Endothelial cell of umbilical vein (primary cell): ENCODE results near the gene TBC1D4. TPM values are rescaled to one million over a fixed set of nuclear protein-coding genes. Genes with fewer than 3 reads are reported as not detected.

Experiments used
- BruUV-seq: library from RNA; stranded (reverse); fragments of 400-500 nt; replicated peaks from 2 replicates; lab custom pipeline; 2021; lab: Mats Ljungman, UMichigan
- CTCF ChIA-PET: fragments of 300-600, 350-600 bp; sonication (Branson Sonifier 250); formaldehyde crosslinking; loops from one replicate; lab custom pipeline; 2021; ENCODE audit warnings: antibody characterized with exemption, inconsistent platforms; lab: Charles Lee
- POLR2A ChIA-PET: fragments of 300-600, 350-600 bp; sonication (Branson Sonifier 250); formaldehyde crosslinking; loops from one replicate; lab custom pipeline; 2021; ENCODE audit warnings: antibody characterized with exemption, inconsistent platforms; lab: Charles Lee
- DNase-seq: peaks from one replicate; pipeline ENCODE4 v3.0.0-alpha.2; 2011; ENCODE audit warnings: low read depth, low spot score
- FAIRE-seq: peaks from 2 replicates; lab custom pipeline; 2011; peaks lifted over from hg19 to GRCh38; lab: Jason Lieb, UNC
- H2AFZ ChIP-seq: 2 replicates; pipeline ENCODE4 v1.6.0; 2012; ENCODE audit warnings: low read depth, low read length, control low read depth, inconsistent platforms
- H3K27ac ChIP-seq: 2 replicates; pipeline ENCODE4 v1.5.1; 2011; ENCODE audit warnings: low read depth, mild to moderate bottlenecking, control low read depth, low read length, moderate library complexity; ENCODE audit not compliant: insufficient read depth
- H3K27me3 ChIP-seq, 2 experiments: 2 replicates each; pipeline versions ENCODE4 v1.6.0 to v1.6.1; 2011; ENCODE audit warnings: low read length in 2 of 2, mixed read lengths in 1 of 2; ENCODE audit not compliant: control insufficient read depth in 2 of 2, insufficient read depth in 2 of 2
- H3K36me3 ChIP-seq, 2 experiments: 2 replicates in 1 of 2; 3 replicates in 1 of 2; pipeline ENCODE4 v1.5.1; 2011; ENCODE audit warnings: low read length in 2 of 2, mild to moderate bottlenecking in 1 of 2, moderate library complexity in 1 of 2; ENCODE audit not compliant: control insufficient read depth in 2 of 2, insufficient read depth in 2 of 2; ENCODE audit errors: extremely low read depth in 1 of 2
- H3K4me1 ChIP-seq: 3 replicates; pipeline ENCODE4 v1.5.1; 2011; ENCODE audit warnings: mild to moderate bottlenecking, low read length; ENCODE audit not compliant: control insufficient read depth, insufficient read depth; ENCODE audit errors: extremely low read depth
- H3K4me2 ChIP-seq: 2 replicates; pipeline ENCODE4 v1.6.1; 2011; ENCODE audit warnings: low read length, control low read depth, mixed read lengths; ENCODE audit not compliant: insufficient read depth
- H3K4me3 ChIP-seq, 3 experiments: fragments of 200-600 bp in 1 of 3; sonication (generic), shearing (Covaris generic) in 1 of 3; replicated peaks in 1 of 3; 2 replicates each; pipeline ENCODE4 v1.5.1; 2011 to 2016; ENCODE audit warnings: control low read depth in 3 of 3, low read length in 3 of 3, mild to moderate bottlenecking in 2 of 3, inconsistent platforms in 1 of 3, low read depth in 1 of 3, moderate library complexity in 1 of 3; ENCODE audit not compliant: insufficient read depth in 1 of 3
- H3K79me2 ChIP-seq: 2 replicates; pipeline ENCODE4 v1.6.0; 2012; ENCODE audit warnings: low read length, inconsistent platforms; ENCODE audit not compliant: control insufficient read depth, insufficient read depth
- H3K9ac ChIP-seq: replicated peaks from 2 replicates; pipeline ENCODE3; 2011; ENCODE audit warnings: low read length, control low read depth; ENCODE audit not compliant: insufficient read depth; ENCODE audit errors: extremely low read depth
- H3K9me1 ChIP-seq: replicated peaks from 3 replicates; pipeline ENCODE4 v1.6.0; 2011; ENCODE audit warnings: mild to moderate bottlenecking, low read length; ENCODE audit not compliant: control insufficient read depth, insufficient read depth; ENCODE audit errors: extremely low read depth
- H3K9me3 ChIP-seq: replicated peaks from 2 replicates; pipeline ENCODE4 v1.5.1; 2012; ENCODE audit warnings: low read length, inconsistent platforms; ENCODE audit not compliant: control insufficient read depth, insufficient read depth
- H4K20me1 ChIP-seq: replicated peaks from 2 replicates; pipeline ENCODE3; 2011; ENCODE audit warnings: mild to moderate bottlenecking, low read length; ENCODE audit not compliant: control insufficient read depth, insufficient read depth; ENCODE audit errors: extremely low read depth
- CTCF ChIP-seq, 2 donors: IDR thresholded peaks; 1 replicate in 1 of 2; 2 replicates in 1 of 2; pipeline ENCODE4 v1.5.1; 2011; ENCODE audit warnings: low read length in 2 of 2, mild to moderate bottlenecking in 2 of 2, moderate library complexity in 2 of 2, control low read depth in 1 of 2, inconsistent platforms in 1 of 2, low read depth in 1 of 2; ENCODE audit not compliant: insufficient read depth in 1 of 2; ENCODE audit errors: extremely low read depth in 1 of 2
- EZH2 ChIP-seq: IDR thresholded peaks from 2 replicates; pipeline ENCODE4 v1.6.1; 2012; ENCODE audit warnings: borderline replicate concordance, low read depth, mild to moderate bottlenecking, moderate library complexity, low read length, inconsistent platforms; ENCODE audit not compliant: severe bottlenecking
- FOS ChIP-seq: IDR thresholded peaks from 2 replicates; pipeline ENCODE4 v1.6.1; 2011; ENCODE audit warnings: mild to moderate bottlenecking, low read length, moderate library complexity, borderline replicate concordance; ENCODE audit not compliant: insufficient read depth
- GATA2 ChIP-seq: IDR thresholded peaks from 2 replicates; pipeline ENCODE4 v1.7.0; 2011; ENCODE audit warnings: low read depth, mild to moderate bottlenecking, moderate library complexity, mixed read lengths, low read length; ENCODE audit not compliant: insufficient read length, insufficient read depth
- JUN ChIP-seq: IDR thresholded peaks from 2 replicates; pipeline ENCODE4 v1.6.1; 2011; ENCODE audit warnings: borderline replicate concordance, low read depth; ENCODE audit not compliant: insufficient read length, insufficient read depth
- MYC ChIP-seq: IDR thresholded peaks from one replicate; pipeline ENCODE4 v1.6.1; 2011; ENCODE audit warnings: mild to moderate bottlenecking, low read depth, low read length
- POLR2A ChIP-seq: IDR thresholded peaks from 2 replicates; pipeline ENCODE4 v1.6.1; 2012; ENCODE audit warnings: low read depth, mild to moderate bottlenecking, control low read depth, low read length
- POLR2AphosphoS5 ChIP-seq: IDR thresholded peaks from 2 replicates; pipeline ENCODE4 v1.6.1; 2012; ENCODE audit warnings: low read depth, mild to moderate bottlenecking, control low read depth, low read length, moderate library complexity; ENCODE audit not compliant: insufficient read depth
- dilution Hi-C: fragments of 300-500 bp; cut with MboI; formaldehyde crosslinking; loops from one replicate; pipeline ENCODE4 v1.15.0; 2019; ENCODE audit warnings: low sequenced_read_pairs; ENCODE audit not compliant: extremely low pct_ligation_motif_present
- intact Hi-C: fragments of 100-400 bp; cut with micrococcal nuclease; formaldehyde crosslinking; loops from one replicate; pipeline ENCODE4 v1.10.0; 2022
- polyA plus RNA-seq, 4 experiments: library from polyadenylated mRNA; depleted of rRNA in 3 of 4; stranded (reverse) in 3 of 4; unstranded in 1 of 4; fragments of >200 nt; gene quantifications; 2 replicates each; pipeline versions ENCODE4 v1.2.1 to v1.2.3, GENCODE V29; 2011 to 2012; ENCODE audit warnings: missing spikeins in 1 of 4
- total RNA-seq: library from RNA; stranded (reverse); gene quantifications from 2 replicates; pipeline ENCODE4 v1.2.3, GENCODE V29; 2021
- TF ChIP-seq, protein P1 (sequence below): IDR thresholded peaks from 2 replicates; pipeline ENCODE4 v1.6.1; 2011; ENCODE audit not compliant: insufficient read depth, insufficient read length

Gene TBC1D4
- total and polyA plus RNA-seq, 2 donors (not counting 3 experiments of a cell fraction or from before 2014, with no cell fraction given) = 58.3 to 81.0 TPM

DNA sequence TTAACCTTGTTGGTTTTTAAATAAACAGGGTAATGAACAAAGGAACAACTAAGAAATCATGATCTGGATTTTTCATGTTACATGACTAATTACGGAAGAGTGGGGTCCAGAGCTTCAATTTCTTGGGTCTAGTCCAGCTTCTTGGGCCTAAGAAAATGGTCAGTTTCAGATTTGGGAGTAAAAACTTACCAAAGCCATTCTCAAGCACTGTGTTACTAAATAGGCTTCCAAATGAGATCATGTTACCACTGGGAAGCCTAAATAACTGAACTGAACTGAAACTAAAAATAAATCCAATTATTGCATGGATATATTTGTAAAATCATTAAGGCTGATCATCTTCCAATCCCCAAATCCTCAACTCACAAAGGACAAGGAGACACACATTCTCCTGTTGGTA is 13.9 kb downstream of the TBC1D4 start:
- dilution Hi-C loops (no loop called here), intact Hi-C loops (no loop called here)
- CTCF ChIA-PET = interaction anchor here (1.2 to 3.5 kb wide), 2 partner anchors 9 to 14 kb away, joined by 7 to 13 read pairs; partner anchors contain the start of gene TBC1D4
- Histone ChIP-seq H3K9me3 (no peaks in the 10 kb centered on the region), H3K4me3 (no peak overlapping the region), H3K4me1 (no peaks in the 10 kb centered on the region), H3K4me2 (no peak overlapping the region), H4K20me1 (no peaks in the 10 kb centered on the region), H3K36me3 (no peaks in the 10 kb centered on the region), H3K9me1 (no peaks in the 10 kb centered on the region), H3K27ac (no peak overlapping the region), H3K27me3 (no peaks in the 10 kb centered on the region), H3K79me2 (peaks cover 3% of the 10 kb centered on the region), H2AFZ (no peak overlapping the region), H3K9ac (no peak overlapping the region)
- TF ChIP-seq CTCF (IDR thresholded peaks at IDR 0.05; ENCODE audit: extremely low read depth in 1 of 2, insufficient read depth in 1 of 2, low read depth in 1 of 2, low read length in 2 of 2) (no peak), GATA2 (no peak), POLR2AphosphoS5 (no peak), MYC (no peak), FOS (no peak), EZH2 (no peak), JUN (no peak), POLR2A (no peak)
- TF ChIP-seq, protein P1, sequence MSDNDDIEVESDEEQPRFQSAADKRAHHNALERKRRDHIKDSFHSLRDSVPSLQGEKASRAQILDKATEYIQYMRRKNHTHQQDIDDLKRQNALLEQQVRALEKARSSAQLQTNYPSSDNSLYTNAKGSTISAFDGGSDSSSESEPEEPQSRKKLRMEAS = no peak
- FAIRE-seq (no peak), DNase-seq (no peak)
- POLR2A ChIA-PET = no interaction called here
- BruUV-seq = no TSS peak
